Neuronal stem cell (in vitro differentiated cells): Measurements from ENCODE around the gene N4BP2L1.
"Not testable (repeated sequence)": the region's sequence is repeated elsewhere in the genome, so short reads cannot be mapped to it uniquely, and the experiment has no call there.

Source experiments
- DNase-seq: peaks from one replicate; pipeline ENCODE4 v3.0.0-alpha.2; 2013; ENCODE audit warnings: low spot score
- H2AFZ ChIP-seq: one replicate; pipeline ENCODE4 v1.6.1; 2013; ENCODE audit warnings: mild to moderate bottlenecking, low read length, inconsistent platforms
- H2AK5ac ChIP-seq: 2 replicates; pipeline ENCODE4 v1.6.1; 2013; ENCODE audit warnings: low read depth, mild to moderate bottlenecking, inconsistent platforms, low read length, moderate library complexity, mixed read lengths
- H2BK120ac ChIP-seq: 2 replicates; pipeline ENCODE4 v1.6.1; 2013; ENCODE audit warnings: low read depth, mild to moderate bottlenecking, inconsistent platforms, low read length, moderate library complexity, mixed read lengths
- H2BK12ac ChIP-seq: one replicate; pipeline ENCODE4 v1.6.1; 2013; ENCODE audit warnings: low read length, inconsistent platforms
- H2BK15ac ChIP-seq: 2 replicates; pipeline ENCODE4 v1.6.1; 2013; ENCODE audit warnings: mild to moderate bottlenecking, low read length, inconsistent platforms, mixed read lengths
- H2BK5ac ChIP-seq: one replicate; pipeline ENCODE4 v1.6.1; 2013; ENCODE audit warnings: inconsistent platforms, mild to moderate bottlenecking, low read length, moderate library complexity
- H3K14ac ChIP-seq: one replicate; pipeline ENCODE4 v1.6.1; 2013; ENCODE audit warnings: low read length, inconsistent platforms
- H3K18ac ChIP-seq: 2 replicates; pipeline ENCODE4 v1.6.1; 2013; ENCODE audit warnings: low read length, inconsistent platforms
- H3K23ac ChIP-seq: 2 replicates; pipeline ENCODE4 v1.6.1; 2013; ENCODE audit warnings: low read depth, mild to moderate bottlenecking, mixed read lengths, low read length, inconsistent platforms; ENCODE audit not compliant: poor library complexity
- H3K27ac ChIP-seq: replicated peaks from 3 replicates; pipeline ENCODE4 v1.5.1; 2013; ENCODE audit warnings: low read length, inconsistent platforms
- H3K27me3 ChIP-seq, 3 experiments: 2 replicates each; pipeline ENCODE4 v1.6.1; 2013; ENCODE audit warnings: low read length in 3 of 3, mild to moderate bottlenecking in 2 of 3, inconsistent platforms in 1 of 3, low read depth in 1 of 3, mixed read lengths in 1 of 3, moderate library complexity in 1 of 3; ENCODE audit not compliant: control insufficient read depth in 3 of 3, insufficient read depth in 3 of 3
- H3K36me3 ChIP-seq, 2 donors: replicated peaks in 1 of 2; 2 replicates each; pipeline ENCODE4 v1.6.1; 2013; ENCODE audit warnings: low read length in 2 of 2; ENCODE audit not compliant: control insufficient read depth in 2 of 2, insufficient read depth in 2 of 2
- H3K4ac ChIP-seq: 2 replicates; pipeline ENCODE4 v1.6.1; 2013; ENCODE audit warnings: inconsistent platforms, mild to moderate bottlenecking, low read length, moderate library complexity
- H3K4me1 ChIP-seq, 2 donors: 1 replicate in 1 of 2; 2 replicates in 1 of 2; pipeline ENCODE4 v1.6.1; 2013; ENCODE audit warnings: low read length in 2 of 2, low read depth in 1 of 2; ENCODE audit not compliant: control insufficient read depth in 2 of 2, insufficient read depth in 1 of 2
- H3K4me2 ChIP-seq: one replicate; pipeline ENCODE4 v1.6.1; 2013; ENCODE audit warnings: mild to moderate bottlenecking, low read length, inconsistent platforms; ENCODE audit not compliant: insufficient read depth, poor library complexity, severe bottlenecking
- H3K4me3 ChIP-seq, 2 donors: 2 replicates each; pipeline ENCODE4 v1.5.1; 2013; ENCODE audit warnings: low read length in 2 of 2, mild to moderate bottlenecking in 2 of 2, inconsistent platforms in 1 of 2, moderate library complexity in 1 of 2
- H3K79me1 ChIP-seq: one replicate; pipeline ENCODE4 v1.6.1; 2013; ENCODE audit warnings: low read depth, mild to moderate bottlenecking, inconsistent platforms, low read length, moderate library complexity
- H3K9ac ChIP-seq: one replicate; pipeline ENCODE4 v1.6.1; 2013; ENCODE audit warnings: mild to moderate bottlenecking, low read depth, low read length, inconsistent platforms; ENCODE audit not compliant: poor library complexity
- H3K9me3 ChIP-seq, 2 donors: replicated peaks in 1 of 2; 2 replicates each; pipeline versions ENCODE3 to v1.6.1; 2013; ENCODE audit warnings: low read length in 2 of 2, mild to moderate bottlenecking in 2 of 2, inconsistent platforms in 1 of 2, low read depth in 1 of 2, mixed read lengths in 1 of 2, moderate library complexity in 1 of 2; ENCODE audit not compliant: control insufficient read depth in 2 of 2, insufficient read depth in 1 of 2
- H4K8ac ChIP-seq: one replicate; pipeline ENCODE4 v1.6.1; 2013; ENCODE audit warnings: low read depth, mild to moderate bottlenecking, inconsistent platforms, low read length, moderate library complexity
- H4K91ac ChIP-seq: one replicate; pipeline ENCODE4 v1.6.1; 2013; ENCODE audit warnings: low read length, low read depth, mild to moderate bottlenecking, inconsistent platforms; ENCODE audit not compliant: poor library complexity
- WGBS, 2 donors: extraction: QIAGEN DNeasy Blood & Tissue Kit; methylation state at CpG; one replicate each; pipeline ENCODE4 v1.1.7; 2013; ENCODE audit warnings: missing lambda C conversion rate in 2 of 2, mixed read lengths in 1 of 2; ENCODE audit not compliant: insufficient read length in 2 of 2, insufficient replicate concordance in 1 of 2; ENCODE audit errors: extremely low coverage in 2 of 2; 5-methylcytosine and 5-hydroxymethylcytosine counted together

Gene N4BP2L1

DNA sequence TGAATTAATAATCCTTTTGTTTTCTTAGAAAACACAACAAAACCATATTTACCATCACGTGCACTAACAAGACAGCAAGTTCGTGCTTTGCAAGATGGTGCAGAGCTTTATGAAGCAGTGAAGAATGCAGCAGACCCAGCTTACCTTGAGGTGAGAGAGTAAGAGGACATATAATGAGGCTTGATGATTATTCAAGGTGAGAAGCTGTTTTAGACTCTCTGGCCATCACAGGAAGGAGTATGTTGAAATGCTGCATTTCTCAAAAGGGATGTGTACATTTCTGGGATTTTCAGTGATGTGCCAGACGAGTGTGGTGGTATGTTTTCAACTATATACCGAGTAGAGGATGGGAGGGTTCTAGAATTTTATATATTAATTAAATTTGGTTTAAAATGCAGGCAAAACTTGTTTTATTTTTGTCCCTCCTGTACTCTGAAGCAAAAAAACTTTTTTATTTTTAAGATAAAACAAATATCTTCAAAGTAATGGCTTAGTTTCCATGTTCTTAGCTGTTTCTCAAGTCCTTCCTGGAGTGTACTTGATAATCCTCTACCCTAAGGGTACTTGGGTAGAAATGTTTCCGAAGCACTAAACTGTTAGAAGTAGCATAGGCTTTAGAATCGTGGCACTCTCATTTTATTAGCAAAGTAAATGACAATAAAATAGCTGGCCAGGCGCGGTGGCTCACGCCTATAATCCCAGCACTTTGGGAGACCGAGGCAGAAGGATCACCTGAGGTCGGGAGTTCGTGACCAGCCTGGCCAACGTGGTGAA, 51.1 kb downstream of the N4BP2L1 start:
- peaks cover 18 to 96% of the 10 kb centered on the region in 2 donors for H3K36me3 ChIP-seq
- no peak overlapping the region for H3K14ac ChIP-seq
- no peak overlapping the region for H2BK5ac ChIP-seq
- H3K4ac ChIP-seq: no peak overlapping the region
- no peak overlapping the region for H3K18ac ChIP-seq
- no peak overlapping the region for H3K23ac ChIP-seq
- no peak overlapping the region for H2AFZ ChIP-seq
- no peaks in the 10 kb centered on the region for H3K4me1 ChIP-seq
- no peak for DNase-seq
- H3K4me2 ChIP-seq: no peak overlapping the region
- H3K27ac ChIP-seq: no peak overlapping the region
- no peaks in the 10 kb centered on the region for H3K27me3 ChIP-seq
- no peak overlapping the region for H4K8ac ChIP-seq
- whole genome bisulfite sequencing, 2 donors: no CpG with 5 or more reads among the region's 13 CpGs
- H2BK15ac ChIP-seq: no peak overlapping the region
- H3K9me3 ChIP-seq: peaks cover 5 to 8% of the 10 kb centered on the region in 2 donors
- no peak overlapping the region for H2BK12ac ChIP-seq
- no peak overlapping the region for H2AK5ac ChIP-seq
- no peak overlapping the region for H2BK120ac ChIP-seq
- H3K9ac ChIP-seq: no peak overlapping the region
- no peak overlapping the region for H3K4me3 ChIP-seq
- no peaks in the 10 kb centered on the region for H3K79me1 ChIP-seq
- no peak overlapping the region for H4K91ac ChIP-seq

DNA sequence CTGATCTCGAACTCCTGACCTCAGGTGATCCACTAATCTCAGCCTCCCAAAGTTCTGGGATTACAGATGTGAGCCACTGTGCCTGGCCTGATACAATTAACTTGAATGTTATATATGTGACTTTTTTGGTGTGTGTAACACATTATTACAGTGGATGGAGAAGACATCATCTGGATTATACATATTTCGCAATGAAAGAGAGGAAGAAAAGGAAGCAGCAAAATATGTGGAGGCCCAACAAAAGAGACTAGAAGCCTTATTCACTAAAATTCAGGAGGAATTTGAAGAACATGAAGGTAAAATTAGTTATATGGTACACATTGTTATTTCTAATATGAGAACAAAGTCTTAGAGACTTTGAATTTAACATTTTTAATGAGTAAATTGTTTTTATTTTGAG, 57.1 kb downstream of the N4BP2L1 start:
- no CpG with 5 or more reads among the region's 2 CpGs for WGBS, 2 donors
- Histone ChIP-seq H4K91ac (no peak overlapping the region), H3K79me1 (no peaks in the 10 kb centered on the region), H4K8ac (no peak overlapping the region), H3K14ac (no peak overlapping the region), H2BK120ac (no peak overlapping the region), H2BK15ac (no peak overlapping the region), H3K18ac (no peak overlapping the region), H3K27ac (no peak overlapping the region), H3K4ac (no peak overlapping the region), H3K4me2 (no peak overlapping the region), H2AK5ac (no peak overlapping the region), H3K27me3 (no peaks in the 10 kb centered on the region), H3K23ac (no peak overlapping the region), H2BK12ac (no peak overlapping the region), H3K4me1 (no peaks in the 10 kb centered on the region), H2BK5ac (no peak overlapping the region), H3K36me3 (peaks cover 15 to 81% of the 10 kb centered on the region in 2 donors), H3K9me3 (peaks cover 5 to 8% of the 10 kb centered on the region in 2 donors), H2AFZ (no peak overlapping the region), H3K9ac (no peak overlapping the region), H3K4me3 (no peak overlapping the region)
- no peak for DNase-seq

DNA sequence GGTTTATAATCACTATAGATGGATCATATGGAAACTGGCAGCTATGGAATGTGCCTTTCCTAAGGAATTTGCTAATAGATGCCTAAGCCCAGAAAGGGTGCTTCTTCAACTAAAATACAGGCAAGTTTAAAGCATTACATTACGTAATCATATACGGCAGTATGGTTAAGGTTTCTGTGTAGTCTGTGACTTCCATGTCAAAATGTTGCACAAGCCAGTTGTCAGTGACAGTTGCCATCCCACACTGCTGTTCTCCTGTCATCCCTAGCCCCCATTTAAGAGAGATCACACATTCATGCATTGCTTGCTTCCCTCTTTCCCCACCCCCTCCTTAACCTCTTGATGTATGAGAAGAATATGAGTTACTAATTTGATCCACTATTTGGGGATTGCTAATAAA, 65.4 kb downstream of the N4BP2L1 start:
- no peak overlapping the region for H3K4ac ChIP-seq
- no peak overlapping the region for H2BK5ac ChIP-seq
- no peak overlapping the region for H3K23ac ChIP-seq
- H3K27ac ChIP-seq: no peak overlapping the region
- H2BK12ac ChIP-seq: no peak overlapping the region
- no peaks in the 10 kb centered on the region for H3K79me1 ChIP-seq
- H2BK15ac ChIP-seq: no peak overlapping the region
- H3K4me1 ChIP-seq: no peaks in the 10 kb centered on the region
- WGBS, 2 donors: no CpG with 5 or more reads among the region's 2 CpGs
- H3K4me2 ChIP-seq: no peak overlapping the region
- no peak overlapping the region for H3K4me3 ChIP-seq
- no peak overlapping the region for H4K91ac ChIP-seq
- H3K27me3 ChIP-seq: no peaks in the 10 kb centered on the region
- H3K9ac ChIP-seq: no peak overlapping the region
- no peak overlapping the region for H4K8ac ChIP-seq
- no peak overlapping the region for H3K18ac ChIP-seq
- no peak overlapping the region for H3K14ac ChIP-seq
- H2AK5ac ChIP-seq: no peak overlapping the region
- H3K9me3 ChIP-seq: peaks cover 0 to 6% of the 10 kb centered on the region in 2 donors
- H2AFZ ChIP-seq: no peak overlapping the region
- peaks cover 2 to 81% of the 10 kb centered on the region in 2 donors for H3K36me3 ChIP-seq
- H2BK120ac ChIP-seq: no peak overlapping the region
- DNase-seq: no peak

DNA sequence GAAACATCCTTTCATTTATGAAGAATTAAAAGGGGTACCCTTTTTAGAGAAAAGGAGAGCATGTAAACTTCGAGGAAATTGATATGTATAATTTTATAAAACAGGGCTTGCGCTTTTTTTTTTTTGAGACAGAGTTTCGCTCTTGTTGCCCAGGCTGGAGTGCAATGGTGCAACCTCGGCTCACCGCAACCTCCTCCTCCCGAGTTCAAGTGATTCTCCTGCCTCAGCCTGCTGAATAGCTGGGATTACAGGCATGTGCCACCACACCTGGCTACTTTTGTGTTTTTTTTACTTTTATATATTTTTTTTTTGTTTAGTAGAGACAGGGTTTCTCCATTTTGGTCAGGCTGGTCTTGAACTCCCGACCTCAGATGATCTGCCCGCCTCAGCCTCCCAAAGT, 72.0 kb downstream of the N4BP2L1 start:
- peaks cover 4 to 77% of the 10 kb centered on the region in 2 donors for H3K36me3 ChIP-seq
- H3K9me3 ChIP-seq, H3K4me2 ChIP-seq, H3K4me1 ChIP-seq, H2AK5ac ChIP-seq, H2BK120ac ChIP-seq, H3K27me3 ChIP-seq, H3K18ac ChIP-seq, H3K4me3 ChIP-seq, H3K23ac ChIP-seq, H3K14ac ChIP-seq, H2AFZ ChIP-seq, H4K91ac ChIP-seq, H3K9ac ChIP-seq, H4K8ac ChIP-seq, H3K79me1 ChIP-seq, H3K4ac ChIP-seq, H3K27ac ChIP-seq, H2BK12ac ChIP-seq, H2BK15ac ChIP-seq, DNase-seq, H2BK5ac ChIP-seq: not testable (repeated sequence)
- WGBS, 2 donors: no CpG with 5 or more reads among the region's 8 CpGs
